HepG2 (cell line): ENCODE data around the gene MYL11. TPM values are rescaled to one million over a fixed set of nuclear protein-coding genes. Genes with fewer than 3 reads are reported as not detected.
A peak's percentile ranks its signal among the peaks of the same experiment; 100 is the strongest.

ENCODE experiments used
- CBFB ChIP-seq: sonication (generic); formaldehyde crosslinking; IDR thresholded peaks from 2 replicates; pipeline ENCODE4 v1.4.0; 2020; ENCODE audit warnings: missing genetic modification reagents
- DPF2 ChIP-seq: sonication (generic); formaldehyde crosslinking; IDR thresholded peaks from 2 replicates; pipeline ENCODE4 v1.4.0; 2020; ENCODE audit warnings: mild to moderate bottlenecking, low read depth, missing genetic modification reagents, borderline replicate concordance
- EED ChIP-seq: sonication (generic); formaldehyde crosslinking; IDR thresholded peaks from 2 replicates; pipeline ENCODE4 v1.5.0; 2020; ENCODE audit warnings: mild to moderate bottlenecking, missing genetic modification reagents
- FOXA1 ChIP-seq, 2 experiments: fragments of 450-650 bp in 1 of 2; sonication (generic) in 1 of 2; formaldehyde crosslinking in 1 of 2; IDR thresholded peaks; 2 replicates each; pipeline versions ENCODE4 v1.4.0 to v1.6.1; 2016 to 2020; ENCODE audit warnings: missing genetic modification reagents in 1 of 2
- FOXK2 ChIP-seq: fragments of 450-650 bp; IDR thresholded peaks from 2 replicates; pipeline ENCODE4 v1.6.1; 2016
- GABPB1 ChIP-seq: IDR thresholded peaks from 2 replicates; pipeline ENCODE4 v1.6.1; 2016; ENCODE audit warnings: mild to moderate bottlenecking, missing genetic modification reagents, moderate library complexity, missing compliant biosample characterization
- HDAC6 ChIP-seq: fragments of 200-600 bp; sonication (generic); IDR thresholded peaks from 2 replicates; pipeline ENCODE4 v1.7.0; 2017; ENCODE audit warnings: mild to moderate bottlenecking, antibody characterized with exemption, low read length, low read depth
- HNF4A ChIP-seq: sonication (generic); formaldehyde crosslinking; IDR thresholded peaks from 2 replicates; pipeline ENCODE4 v1.4.0; 2020; ENCODE audit warnings: missing genetic modification reagents
- MEF2D ChIP-seq: sonication (generic); formaldehyde crosslinking; IDR thresholded peaks from 2 replicates; pipeline ENCODE4 v1.5.1; 2020; ENCODE audit warnings: mild to moderate bottlenecking, missing genetic modification reagents
- MLLT10 ChIP-seq: sonication (generic); formaldehyde crosslinking; IDR thresholded peaks from 2 replicates; pipeline ENCODE4 v1.4.0; 2020; ENCODE audit warnings: missing genetic modification reagents
- NONO ChIP-seq, 2 experiments: fragments of 450-650 bp in 1 of 2; sonication (generic) in 1 of 2; formaldehyde crosslinking in 1 of 2; IDR thresholded peaks in 1 of 2; conservative IDR thresholded peaks in 1 of 2; 2 replicates each; pipeline versions ENCODE4 v1.6.1 to v1.8.0; 2017 to 2022; ENCODE audit warnings: mild to moderate bottlenecking in 1 of 2, missing genetic modification reagents in 1 of 2, moderate library complexity in 1 of 2
- SP4 ChIP-seq: sonication (generic); formaldehyde crosslinking; IDR thresholded peaks from 2 replicates; pipeline ENCODE4 v1.8.1; 2023; ENCODE audit warnings: mild to moderate bottlenecking, missing genetic modification reagents
- TCF7L2 ChIP-seq: IDR thresholded peaks from 2 replicates; pipeline ENCODE4 v1.6.1; 2011; ENCODE audit warnings: mild to moderate bottlenecking, low read depth, low read length, moderate library complexity
- ZNF225 ChIP-seq: sonication (generic); formaldehyde crosslinking; IDR thresholded peaks from 2 replicates; pipeline ENCODE4 v1.4.0; 2020; ENCODE audit warnings: mild to moderate bottlenecking, missing genetic modification reagents
- ZNF235 ChIP-seq: sonication (generic); formaldehyde crosslinking; IDR thresholded peaks from 2 replicates; pipeline ENCODE4 v1.8.1; 2023; ENCODE audit warnings: mild to moderate bottlenecking, missing genetic modification reagents, borderline replicate concordance
- ZNF326 ChIP-seq: sonication (generic); formaldehyde crosslinking; IDR thresholded peaks from 2 replicates; pipeline ENCODE4 v1.4.0; 2020; ENCODE audit warnings: missing genetic modification reagents, borderline replicate concordance
- ZNF772 ChIP-seq: sonication (generic); formaldehyde crosslinking; IDR thresholded peaks from 2 replicates; pipeline ENCODE4 v1.5.0; 2020; ENCODE audit warnings: mild to moderate bottlenecking, missing genetic modification reagents
- polyA plus RNA-seq, 8 experiments: library from polyadenylated mRNA; depleted of rRNA in 3 of 8; stranded (reverse) in 7 of 8; unstranded in 1 of 8; fragments of >200 nt; fragmentation: Illumina TruSeq in 4 of 8; extraction: Trizol in 4 of 8; gene quantifications; 2 replicates each; pipeline versions ENCODE4 v1.2.1 to v1.2.3, GENCODE V29; 2011 to 2016; ENCODE audit warnings: low read depth in 4 of 8, missing spikeins in 1 of 8, mixed read lengths in 1 of 8; ENCODE audit not compliant: insufficient read depth in 1 of 8
- total RNA-seq, 5 experiments: library from RNA; depleted of rRNA; stranded (reverse); fragments of >200 nt; fragmentation: Illumina TruSeq; extraction: Trizol; gene quantifications; 2 replicates each; pipeline ENCODE4 v1.2.3, GENCODE V29; 2016; ENCODE audit warnings: low read depth in 1 of 5
- TF ChIP-seq, protein P1 (sequence below), 2 experiments: sonication (generic) in 1 of 2; formaldehyde crosslinking in 1 of 2; IDR thresholded peaks; 2 replicates each; pipeline versions ENCODE4 v1.4.0 to v1.6.1; 2018 to 2020; ENCODE audit warnings: missing genetic modification reagents in 2 of 2, borderline replicate concordance in 1 of 2, low read depth in 1 of 2, mild to moderate bottlenecking in 1 of 2, missing biosample characterization in 1 of 2
- TF ChIP-seq, protein P2 (sequence below): sonication (generic); formaldehyde crosslinking; IDR thresholded peaks from 2 replicates; pipeline ENCODE4 v1.5.1; 2020; ENCODE audit warnings: missing genetic modification reagents, mild to moderate bottlenecking, borderline replicate concordance
- TF ChIP-seq, protein P3 (sequence below): sonication (generic); formaldehyde crosslinking; IDR thresholded peaks from 2 replicates; pipeline ENCODE4 v1.4.0; 2020; ENCODE audit warnings: missing genetic modification reagents, borderline replicate concordance

The MYL11 gene
- total and polyA plus RNA-seq, 2 of the 13 experiments (the other 11 are each of a cell fraction or from before 2014, with no cell fraction given), result not detected

DNA sequence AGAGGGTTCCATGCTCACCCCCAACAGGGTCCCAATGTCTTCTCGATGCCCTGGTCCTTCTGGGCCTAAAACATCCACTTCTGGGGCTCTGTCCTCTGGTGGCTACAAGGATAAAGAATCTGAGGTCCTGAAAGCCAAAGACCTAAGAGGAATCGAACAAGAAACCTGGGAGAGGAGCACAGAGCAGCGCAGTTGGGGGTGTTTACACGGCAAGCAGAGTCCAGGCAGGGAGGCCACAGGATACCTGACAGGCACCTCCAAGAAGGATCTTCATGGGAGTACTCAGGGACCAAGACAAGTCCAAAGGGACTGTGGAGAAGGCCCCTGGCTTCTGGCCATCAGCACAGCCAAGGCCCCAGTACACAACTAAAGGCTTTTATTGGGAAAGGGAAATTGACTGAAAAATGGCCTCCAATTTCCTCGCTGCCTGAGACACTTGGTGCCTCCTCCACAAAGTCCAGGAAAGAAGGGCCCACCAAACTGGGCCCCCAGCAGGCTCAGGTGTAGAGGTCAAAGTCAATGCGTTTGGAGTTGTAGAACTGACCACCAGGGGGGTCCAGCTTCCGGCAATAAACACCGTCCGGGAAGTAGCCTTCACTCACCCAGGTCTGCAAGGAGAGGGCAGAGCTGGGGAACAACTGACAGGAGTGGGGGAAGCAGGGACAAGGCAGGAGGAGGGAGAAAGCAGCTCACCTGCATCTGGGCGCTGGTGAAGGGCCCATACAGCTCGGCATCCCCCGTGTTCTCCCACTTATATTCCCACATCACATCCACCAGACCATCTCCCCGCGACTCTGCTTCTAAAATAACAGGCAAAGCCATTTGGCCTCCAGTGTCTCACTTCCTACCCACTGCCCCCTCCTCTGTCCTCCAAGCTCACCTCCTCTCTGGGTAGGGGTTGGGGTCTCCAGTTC, 21.9 kb upstream of the MYL11 start (continued):
- peak; percentile 52; the same call in 1 of the 2 replicates for TF ChIP-seq GABPB1 (CRISPR knock-in tag)
- no peak for TF ChIP-seq ZNF225
- 0 out of 2 replicates have a peak, but pooled peaks have one; percentile 17 for TF ChIP-seq ZNF326 (CRISPR knock-in tag)
- TF ChIP-seq, protein P1, sequence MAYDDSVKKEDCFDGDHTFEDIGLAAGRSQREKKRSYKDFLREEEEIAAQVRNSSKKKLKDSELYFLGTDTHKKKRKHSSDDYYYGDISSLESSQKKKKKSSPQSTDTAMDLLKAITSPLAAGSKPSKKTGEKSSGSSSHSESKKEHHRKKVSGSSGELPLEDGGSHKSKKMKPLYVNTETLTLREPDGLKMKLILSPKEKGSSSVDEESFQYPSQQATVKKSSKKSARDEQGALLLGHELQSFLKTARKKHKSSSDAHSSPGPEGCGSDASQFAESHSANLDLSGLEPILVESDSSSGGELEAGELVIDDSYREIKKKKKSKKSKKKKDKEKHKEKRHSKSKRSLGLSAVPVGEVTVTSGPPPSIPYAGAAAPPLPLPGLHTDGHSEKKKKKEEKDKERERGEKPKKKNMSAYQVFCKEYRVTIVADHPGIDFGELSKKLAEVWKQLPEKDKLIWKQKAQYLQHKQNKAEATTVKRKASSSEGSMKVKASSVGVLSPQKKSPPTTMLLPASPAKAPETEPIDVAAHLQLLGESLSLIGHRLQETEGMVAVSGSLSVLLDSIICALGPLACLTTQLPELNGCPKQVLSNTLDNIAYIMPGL (CRISPR knock-in tag; IDR thresholded peaks at IDR 0.05; ENCODE audit: borderline replicate concordance in 1 of 2, low read depth in 1 of 2), result peak; percentile 32 to 62; a peak in 1 of 4 replicates
- 0 out of 2 replicates have a peak, but pooled peaks have one; percentile 48 for TF ChIP-seq SP4 (CRISPR knock-in tag)
- peak; percentile 71 for TF ChIP-seq HNF4A (CRISPR knock-in tag)
- no peak for TF ChIP-seq MEF2D (CRISPR knock-in tag)
- no peak for TF ChIP-seq EED
- TF ChIP-seq CBFB (CRISPR knock-in tag), result no peak
- peak; percentile 72; the same call in 1 of the 2 replicates for TF ChIP-seq ZNF772 (CRISPR knock-in tag)
- TF ChIP-seq DPF2 (CRISPR knock-in tag), result no peak
- no peak for TF ChIP-seq ZNF235
- TF ChIP-seq FOXA1 (IDR thresholded peaks at IDR 0.05), result no peak
- 0 out of 2 replicates have a peak, but pooled peaks have one; percentile 11 for TF ChIP-seq FOXA1 (CRISPR knock-in tag; IDR thresholded peaks at IDR 0.05)
- no peak for TF ChIP-seq HDAC6
- no peak for TF ChIP-seq MLLT10 (CRISPR knock-in tag)
- TF ChIP-seq TCF7L2, result no peak
- no peak for TF ChIP-seq NONO (IDR thresholded peaks at IDR 0.05)
- TF ChIP-seq NONO (CRISPR knock-in tag; conservative IDR thresholded peaks at IDR 0.05), result peak; percentile 65
- TF ChIP-seq, protein P2, sequence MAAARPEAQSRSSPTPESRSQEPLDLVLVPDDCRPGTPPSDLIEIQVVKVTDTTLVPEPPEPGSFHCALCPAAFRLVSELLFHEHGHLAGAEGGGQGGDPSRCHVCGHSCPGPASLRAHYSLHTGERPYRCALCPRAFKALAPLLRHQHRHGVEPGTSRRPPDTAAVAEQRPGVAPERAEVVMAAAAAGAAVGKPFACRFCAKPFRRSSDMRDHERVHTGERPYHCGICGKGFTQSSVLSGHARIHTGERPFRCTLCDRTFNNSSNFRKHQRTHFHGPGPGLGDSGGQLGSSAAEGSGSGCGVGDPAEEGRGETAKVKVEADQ (CRISPR knock-in tag), result no peak
- TF ChIP-seq, protein P3, sequence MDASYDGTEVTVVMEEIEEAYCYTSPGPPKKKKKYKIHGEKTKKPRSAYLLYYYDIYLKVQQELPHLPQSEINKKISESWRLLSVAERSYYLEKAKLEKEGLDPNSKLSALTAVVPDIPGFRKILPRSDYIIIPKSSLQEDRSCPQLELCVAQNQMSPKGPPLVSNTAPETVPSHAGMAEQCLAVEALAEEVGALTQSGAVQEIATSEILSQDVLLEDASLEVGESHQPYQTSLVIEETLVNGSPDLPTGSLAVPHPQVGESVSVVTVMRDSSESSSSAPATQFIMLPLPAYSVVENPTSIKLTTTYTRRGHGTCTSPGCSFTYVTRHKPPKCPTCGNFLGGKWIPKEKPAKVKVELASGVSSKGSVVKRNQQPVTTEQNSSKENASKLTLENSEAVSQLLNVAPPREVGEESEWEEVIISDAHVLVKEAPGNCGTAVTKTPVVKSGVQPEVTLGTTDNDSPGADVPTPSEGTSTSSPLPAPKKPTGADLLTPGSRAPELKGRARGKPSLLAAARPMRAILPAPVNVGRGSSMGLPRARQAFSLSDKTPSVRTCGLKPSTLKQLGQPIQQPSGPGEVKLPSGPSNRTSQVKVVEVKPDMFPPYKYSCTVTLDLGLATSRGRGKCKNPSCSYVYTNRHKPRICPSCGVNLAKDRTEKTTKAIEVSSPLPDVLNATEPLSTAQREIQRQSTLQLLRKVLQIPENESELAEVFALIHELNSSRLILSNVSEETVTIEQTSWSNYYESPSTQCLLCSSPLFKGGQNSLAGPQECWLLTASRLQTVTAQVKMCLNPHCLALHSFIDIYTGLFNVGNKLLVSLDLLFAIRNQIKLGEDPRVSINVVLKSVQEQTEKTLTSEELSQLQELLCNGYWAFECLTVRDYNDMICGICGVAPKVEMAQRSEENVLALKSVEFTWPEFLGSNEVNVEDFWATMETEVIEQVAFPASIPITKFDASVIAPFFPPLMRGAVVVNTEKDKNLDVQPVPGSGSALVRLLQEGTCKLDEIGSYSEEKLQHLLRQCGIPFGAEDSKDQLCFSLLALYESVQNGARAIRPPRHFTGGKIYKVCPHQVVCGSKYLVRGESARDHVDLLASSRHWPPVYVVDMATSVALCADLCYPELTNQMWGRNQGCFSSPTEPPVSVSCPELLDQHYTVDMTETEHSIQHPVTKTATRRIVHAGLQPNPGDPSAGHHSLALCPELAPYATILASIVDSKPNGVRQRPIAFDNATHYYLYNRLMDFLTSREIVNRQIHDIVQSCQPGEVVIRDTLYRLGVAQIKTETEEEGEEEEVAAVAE, result peak; percentile 65; the same call in 1 of the 2 replicates
- TF ChIP-seq FOXK2, result peak; percentile 23; the same call in 1 of the 2 replicates
